22Rv1 (cell line): ENCODE measurements around the gene C19orf81.

Source experiments
- CTCF ChIP-seq: fragments of 450-650 bp; IDR thresholded peaks from 2 replicates; pipeline ENCODE4 v1.5.1; 2017; ENCODE audit warnings: mild to moderate bottlenecking
- ZFX ChIP-seq: fragments of 450-650 bp; IDR thresholded peaks from 2 replicates; pipeline ENCODE4 v1.6.1; 2017; ENCODE audit warnings: antibody characterized with exemption, borderline replicate concordance

GRCh38 chr19:50624949-50625600, 24.2 kb upstream of the C19orf81 start:
- TF ChIP-seq CTCF (no peak), ZFX (no peak)
